ENCODE data around the gene ZSCAN9. TPM values are rescaled to one million over a fixed set of nuclear protein-coding genes. Genes with fewer than 3 reads are reported as not detected.

ZSCAN9 gene
- total and polyA plus RNA-seq, 4 donors = 1.3 to 4.8 (median 2.6) TPM

- TF ChIP-seq REST (IDR thresholded peaks at IDR 0.05) = no peak
- TF ChIP-seq JUND (IDR thresholded peaks at IDR 0.05) = no peak
- TF ChIP-seq GABPA (IDR thresholded peaks at IDR 0.05 in 1 of 2, conservative IDR thresholded peaks at IDR 0.05 in 1 of 2) = no peak
Observed at GRCh38 chr6:28232785-28233184, 7.7 kb downstream of the ZSCAN9 start (continued).

GRCh38 chr6:28235912-28236452 is 10.9 kb downstream of the ZSCAN9 start:
- Histone ChIP-seq H3K9ac (ENCODE audit: low read depth in 1 of 2, low read length in 2 of 2) (no peak overlapping the region), H3K4me3 (ENCODE audit: low read depth in 1 of 3, low read length in 3 of 3) (no peak overlapping the region), H3K4me1 (ENCODE audit: control insufficient read depth in 4 of 4, insufficient read depth in 4 of 4, low read length in 3 of 4) (no peaks in the 10 kb centered on the region), H3K27me3 (ENCODE audit: control insufficient read depth in 4 of 4, insufficient read depth in 4 of 4, low read length in 3 of 4) (no peaks in the 10 kb centered on the region), H3K9me3 (ENCODE audit: control insufficient read depth in 4 of 4, low read length in 3 of 4) (peaks cover 0 to 5% (median under 1%) of the 10 kb centered on the region in 4 donors), H3K27ac (ENCODE audit: low read depth in 1 of 2, low read length in 2 of 2) (no peak overlapping the region), H3K36me3 (ENCODE audit: control insufficient read depth in 4 of 4, insufficient read depth in 3 of 4, low read depth in 1 of 4, low read length in 3 of 4) (peaks cover 1 to 19% (median 13%) of the 10 kb centered on the region in 4 donors)
- TF ChIP-seq ATF3 (IDR thresholded peaks at IDR 0.05) (no peak), RXRA (IDR thresholded peaks at IDR 0.05) (no peak), RAD21 (IDR thresholded peaks at IDR 0.05) (no peak), SP1 (IDR thresholded peaks at IDR 0.05) (no peak), REST (IDR thresholded peaks at IDR 0.05) (no peak), EGR1 (IDR thresholded peaks at IDR 0.05; ENCODE audit: low read depth in 2 of 2) (no peak), JUND (IDR thresholded peaks at IDR 0.05) (no peak), TAF1 (conservative IDR thresholded peaks at IDR 0.05) (no peak), CTCF (IDR thresholded peaks at IDR 0.05; ENCODE audit: low read depth, low read length, missing input control) (no peak), MAX (IDR thresholded peaks at IDR 0.05) (no peak), ZBTB33 (IDR thresholded peaks at IDR 0.05) (no peak), FOXA1 (IDR thresholded peaks at IDR 0.05) (no peak)
- 85% methylated on average over 3 of the region's 3 CpGs for WGBS
- no peak for DNase-seq (ENCODE audit: low spot score)
